SU-DHL-6 (cell line): ENCODE data around the gene TTF1.

Source experiments
- H2AFZ ChIP-seq: fragments of 200-600 bp; sonication (generic); 2 replicates; pipeline ENCODE4 v1.6.1; 2014; ENCODE audit warnings: low read depth, mild to moderate bottlenecking, moderate library complexity, mixed read lengths, antibody characterized with exemption, low read length; ENCODE audit not compliant: severe bottlenecking
- H3F3A ChIP-seq: fragments of 200-600 bp; shearing (Covaris generic); 2 replicates; pipeline ENCODE4 v1.6.0; 2016; ENCODE audit warnings: antibody characterized with exemption, mild to moderate bottlenecking; ENCODE audit not compliant: insufficient read depth
- H3K27ac ChIP-seq: fragments of 200-600 bp; sonication (generic); 2 replicates; pipeline ENCODE4 v1.5.1; 2016; ENCODE audit warnings: low read depth, mild to moderate bottlenecking, low read length, moderate library complexity, mixed read lengths
- H3K27me3 ChIP-seq: fragments of 200-600 bp; sonication (generic), shearing (Covaris generic); 2 replicates; pipeline ENCODE4 v1.6.0; 2014; ENCODE audit warnings: mild to moderate bottlenecking, low read length
- H3K36me3 ChIP-seq: fragments of 200-600 bp; sonication (generic); 2 replicates; pipeline ENCODE4 v1.6.1; 2014; ENCODE audit warnings: mild to moderate bottlenecking, low read length, mixed read lengths
- H3K4me2 ChIP-seq: fragments of 300-600, 200-600 bp; shearing (Covaris generic), sonication (generic); 2 replicates; pipeline ENCODE4 v1.6.0; 2014; ENCODE audit warnings: low read length, low read depth, mild to moderate bottlenecking; ENCODE audit not compliant: poor library complexity, severe bottlenecking
- H3K4me3 ChIP-seq: fragments of 200-600 bp; sonication (generic); 2 replicates; pipeline ENCODE4 v1.5.1; 2014; ENCODE audit warnings: antibody characterized with exemption, low read length, mild to moderate bottlenecking, mixed read lengths; ENCODE audit not compliant: insufficient read depth, poor library complexity, severe bottlenecking
- H3K79me2 ChIP-seq: fragments of 200-600 bp; sonication (generic); 2 replicates; pipeline ENCODE4 v1.6.1; 2014; ENCODE audit warnings: mild to moderate bottlenecking, low read length, moderate library complexity; ENCODE audit not compliant: insufficient read depth
- H3K9ac ChIP-seq: fragments of 200-600 bp; sonication (generic); 2 replicates; pipeline ENCODE4 v1.7.0; 2014; ENCODE audit warnings: mild to moderate bottlenecking, low read length
- H3K9me2 ChIP-seq: fragments of 200-600 bp; sonication (generic); replicated peaks from 2 replicates; pipeline ENCODE4 v1.6.1; 2014; ENCODE audit warnings: low read length; ENCODE audit not compliant: insufficient read depth
- H3K9me3 ChIP-seq: fragments of 200-600 bp; sonication (generic); 2 replicates; pipeline ENCODE4 v1.6.1; 2014; ENCODE audit warnings: low read length, mixed read lengths; ENCODE audit not compliant: insufficient read depth
- H4K20me1 ChIP-seq: fragments of 200-600 bp; sonication (generic); 2 replicates; pipeline ENCODE4 v1.6.1; 2014; ENCODE audit warnings: low read depth, mild to moderate bottlenecking, antibody characterized with exemption, low read length, moderate library complexity, mixed read lengths
- CTCF ChIP-seq: fragments of 200-600 bp; sonication (generic); IDR thresholded peaks from one replicate; pipeline ENCODE4 v1.5.1; 2017; ENCODE audit warnings: antibody characterized with exemption, mild to moderate bottlenecking, low read length, moderate library complexity; ENCODE audit not compliant: insufficient read depth, poor library complexity, severe bottlenecking
- EZH2phosphoT487 ChIP-seq: fragments of 200-600 bp; sonication (generic), shearing (Covaris generic); conservative IDR thresholded peaks from 2 replicates; pipeline ENCODE4 v1.6.1; 2018; ENCODE audit warnings: mild to moderate bottlenecking, antibody characterized with exemption, low read length, moderate library complexity, mixed read lengths

The TTF1 gene

GRCh38 chr9:132423503-132423902 lies 16.9 kb upstream of the TTF1 start:
- no peaks in the 10 kb centered on the region for H3K9me2 ChIP-seq
- no peak overlapping the region for H3K27ac ChIP-seq
- TF ChIP-seq EZH2phosphoT487 (no peak), CTCF (no peak)
- no peaks in the 10 kb centered on the region for H3F3A ChIP-seq
- no peaks in the 10 kb centered on the region for H3K9me3 ChIP-seq
- H3K36me3 ChIP-seq, result no peaks in the 10 kb centered on the region
- H3K4me2 ChIP-seq, result no peak overlapping the region
- no peak overlapping the region for H3K9ac ChIP-seq
- H3K27me3 ChIP-seq, result no peaks in the 10 kb centered on the region
- no peaks in the 10 kb centered on the region for H3K79me2 ChIP-seq
- H4K20me1 ChIP-seq, result no peaks in the 10 kb centered on the region
- H3K4me3 ChIP-seq, result no peak overlapping the region
- no peak overlapping the region for H2AFZ ChIP-seq

GRCh38 chr9:132422574-132422973 lies 15.9 kb upstream of the TTF1 start:
- no peaks in the 10 kb centered on the region for H3F3A ChIP-seq
- H3K9me3 ChIP-seq, result no peaks in the 10 kb centered on the region
- no peak overlapping the region for H3K4me3 ChIP-seq
- H3K9ac ChIP-seq, result no peak overlapping the region
- H2AFZ ChIP-seq, result no peak overlapping the region
- H4K20me1 ChIP-seq, result no peaks in the 10 kb centered on the region
- no peaks in the 10 kb centered on the region for H3K9me2 ChIP-seq
- no peaks in the 10 kb centered on the region for H3K27me3 ChIP-seq
- TF ChIP-seq EZH2phosphoT487, result no peak
- TF ChIP-seq CTCF, result no peak
- H3K36me3 ChIP-seq, result no peaks in the 10 kb centered on the region
- H3K79me2 ChIP-seq, result no peaks in the 10 kb centered on the region
- no peak overlapping the region for H3K4me2 ChIP-seq
- no peak overlapping the region for H3K27ac ChIP-seq

- Histone ChIP-seq H3K4me2 (no peak overlapping the region), H3K27ac (no peak overlapping the region), H2AFZ (no peak overlapping the region), H3K9me2 (no peaks in the 10 kb centered on the region), H4K20me1 (no peaks in the 10 kb centered on the region), H3K27me3 (no peaks in the 10 kb centered on the region), H3K36me3 (no peaks in the 10 kb centered on the region), H3K4me3 (no peak overlapping the region), H3K79me2 (no peaks in the 10 kb centered on the region), H3F3A (no peaks in the 10 kb centered on the region), H3K9me3 (no peaks in the 10 kb centered on the region), H3K9ac (no peak overlapping the region)
- TF ChIP-seq CTCF (no peak), EZH2phosphoT487 (no peak)
These were observed 12.2 kb upstream of the TTF1 start for GRCh38 chr9:132418726-132419363.
